Activated T-cell treated with anti-CD3 and anti-CD28 coated beads, Interleukin-2, amount 50 U/mL, for 72 hours (primary cell): Measurements from ENCODE around the gene GBGT1. TPM values are rescaled to one million over a fixed set of nuclear protein-coding genes. Genes with fewer than 3 reads are reported as not detected.
"Not testable (repeated sequence)": the region's sequence is repeated elsewhere in the genome, so short reads cannot be mapped to it uniquely, and the experiment has no call there.

Experiments
- ATAC-seq, 2 donors: fragments of 150-1000 bp; cut with Tn5 transposase; replicated peaks in 1 of 2; 2 replicates each; pipeline ENCODE4 v1.10.0; 2021; ENCODE audit warnings: moderate library complexity in 2 of 2, mild to moderate bottlenecking in 1 of 2
- DNase-seq, 2 donors: peaks; one replicate each; pipeline ENCODE4 v3.0.0; 2021 to 2022; ENCODE audit warnings: mixed read lengths in 1 of 2
- H3K27ac Mint-ChIP-seq: one replicate; pipeline ENCODE4 v1.8.0; 2022; ENCODE audit warnings: mild to moderate bottlenecking, moderate library complexity, mixed read lengths
- H3K27me3 Mint-ChIP-seq: one replicate; pipeline ENCODE4 v1.8.0; 2022; ENCODE audit warnings: low read depth, mixed read lengths
- H3K36me3 Mint-ChIP-seq, 2 donors: one replicate each; pipeline ENCODE4 v1.8.0; 2022; ENCODE audit warnings: mixed read lengths in 2 of 2, mild to moderate bottlenecking in 1 of 2; ENCODE audit not compliant: insufficient read depth in 2 of 2
- H3K4me1 Mint-ChIP-seq: one replicate; pipeline ENCODE4 v1.8.0; 2022; ENCODE audit warnings: low read depth, mixed read lengths
- H3K4me3 Mint-ChIP-seq, 2 donors: one replicate each; pipeline ENCODE4 v1.8.0; 2022; ENCODE audit warnings: mild to moderate bottlenecking in 2 of 2, mixed read lengths in 2 of 2, moderate library complexity in 2 of 2
- H3K9me3 Mint-ChIP-seq, 2 donors: one replicate each; pipeline ENCODE4 v1.8.0; 2022; ENCODE audit warnings: mixed read lengths in 2 of 2
- total RNA-seq, 2 donors: library from RNA; stranded (reverse); gene quantifications; one replicate each; pipeline ENCODE4 v1.2.3, GENCODE V29; 2022

The GBGT1 gene
- 1 to 10 TPM in 1 of 2 donors, under 1 TPM in 1; 0.86 to 2.0 TPM for total RNA-seq

GRCh38 chr9:133163504-133164172, at the start of gene GBGT1:
Gene GBGT1, minus strand, starts transcription at chr9:133163914. Its CDS starts 1,502 bp downstream, at chr9:133162412.
- no peak within 1 kb of the TSS for H3K27ac Mint-ChIP-seq
- H3K4me3 Mint-ChIP-seq, result peak within 1 kb of the TSS; percentile 81 to 85
- H3K27me3 Mint-ChIP-seq, result no peaks in the 10 kb centered on the region
- no peaks in the 10 kb centered on the region for H3K36me3 Mint-ChIP-seq
- DNase-seq (peak; percentile 21 to 41), ATAC-seq (peak; percentile 59 to 74)
- no peaks in the 10 kb centered on the region for H3K9me3 Mint-ChIP-seq
- H3K4me1 Mint-ChIP-seq, result peaks cover 10% of the 10 kb centered on the region

GRCh38 chr9:133210609-133211008, 46.9 kb upstream of the GBGT1 start:
- Mint-ChIP-seq H3K36me3 (peaks cover 4 to 6% of the 10 kb centered on the region in 2 donors), H3K4me1 (no peaks in the 10 kb centered on the region), H3K27ac (no peak overlapping the region), H3K9me3 (peaks cover 0 to 3% of the 10 kb centered on the region in 2 donors), H3K27me3 (peaks cover 42% of the 10 kb centered on the region), H3K4me3 (no peak overlapping the region)
- no peak for ATAC-seq
- DNase-seq, result no peak

- no peak overlapping the region for H3K27ac Mint-ChIP-seq
- no peak for DNase-seq
Observed at GRCh38 chr9:133210202-133210532, 46.5 kb upstream of the GBGT1 start.

GRCh38 chr9:133209327-133210201, 45.9 kb upstream of the GBGT1 start:
- not testable (repeated sequence) for H3K4me1 Mint-ChIP-seq, ATAC-seq, H3K4me3 Mint-ChIP-seq, H3K36me3 Mint-ChIP-seq, DNase-seq, H3K9me3 Mint-ChIP-seq, H3K27ac Mint-ChIP-seq
- H3K27me3 Mint-ChIP-seq, result peaks cover 32% of the 10 kb centered on the region

More at GRCh38 chr9:133210202-133210532, 46.5 kb upstream of the GBGT1 start:
- Mint-ChIP-seq H3K9me3 (peaks cover 0 to 3% of the 10 kb centered on the region in 2 donors), H3K4me3 (no peak overlapping the region), H3K4me1 (no peaks in the 10 kb centered on the region), H3K36me3 (peaks cover 4 to 6% of the 10 kb centered on the region in 2 donors), H3K27me3 (peaks cover 38% of the 10 kb centered on the region)
- no peak for ATAC-seq

GRCh38 chr9:133208880-133209300, 45.2 kb upstream of the GBGT1 start, which contains the start of gene OBP2B:
Gene OBP2B, minus strand, starts transcription at chr9:133209250. Its CDS starts 51 bp downstream, at chr9:133209199.
- not testable (repeated sequence) for DNase-seq, H3K27ac Mint-ChIP-seq, H3K9me3 Mint-ChIP-seq, H3K36me3 Mint-ChIP-seq, H3K4me3 Mint-ChIP-seq, H3K4me1 Mint-ChIP-seq, ATAC-seq
- H3K27me3 Mint-ChIP-seq, result peaks cover 25% of the 10 kb centered on the region

GRCh38 chr9:133208171-133208879, 44.6 kb upstream of the GBGT1 start:
- not testable (repeated sequence) for DNase-seq, H3K9me3 Mint-ChIP-seq, ATAC-seq, H3K27ac Mint-ChIP-seq, H3K4me1 Mint-ChIP-seq, H3K4me3 Mint-ChIP-seq, H3K36me3 Mint-ChIP-seq
- H3K27me3 Mint-ChIP-seq, result peaks cover 20% of the 10 kb centered on the region

GRCh38 chr9:133207540-133208170, 43.9 kb upstream of the GBGT1 start:
- no peak overlapping the region for H3K27ac Mint-ChIP-seq
- H3K4me1 Mint-ChIP-seq, result no peaks in the 10 kb centered on the region
- DNase-seq (no peak), ATAC-seq (no peak)
- H3K36me3 Mint-ChIP-seq, result no peaks in the 10 kb centered on the region
- H3K27me3 Mint-ChIP-seq, result peaks cover 15% of the 10 kb centered on the region
- H3K4me3 Mint-ChIP-seq, result no peak overlapping the region
- H3K9me3 Mint-ChIP-seq, result no peaks in the 10 kb centered on the region

- Mint-ChIP-seq H3K27ac (no peak overlapping the region), H3K27me3 (peaks cover 13% of the 10 kb centered on the region), H3K9me3 (no peaks in the 10 kb centered on the region), H3K36me3 (no peaks in the 10 kb centered on the region), H3K4me1 (no peaks in the 10 kb centered on the region), H3K4me3 (no peak overlapping the region)
- DNase-seq, result no peak
- ATAC-seq, result no peak
Observed at GRCh38 chr9:133207021-133207531, 43.4 kb upstream of the GBGT1 start.

GRCh38 chr9:133205996-133206931, 42.5 kb upstream of the GBGT1 start:
- Mint-ChIP-seq H3K9me3 (no peaks in the 10 kb centered on the region), H3K36me3 (no peaks in the 10 kb centered on the region), H3K4me3 (no peak overlapping the region), H3K27ac (no peak overlapping the region), H3K27me3 (peaks cover 7% of the 10 kb centered on the region), H3K4me1 (no peaks in the 10 kb centered on the region)
- DNase-seq, result no peak
- ATAC-seq, result no peak

GRCh38 chr9:133205481-133205887, 41.8 kb upstream of the GBGT1 start:
- H3K4me3 Mint-ChIP-seq, H3K27ac Mint-ChIP-seq, DNase-seq, H3K9me3 Mint-ChIP-seq, H3K36me3 Mint-ChIP-seq, H3K4me1 Mint-ChIP-seq, ATAC-seq: not testable (repeated sequence)
- peaks cover 12% of the 10 kb centered on the region for H3K27me3 Mint-ChIP-seq

GRCh38 chr9:133204993-133205336, 41.3 kb upstream of the GBGT1 start:
- Mint-ChIP-seq H3K9me3 (no peaks in the 10 kb centered on the region), H3K27ac (no peak overlapping the region), H3K36me3 (peaks cover 0 to 1% of the 10 kb centered on the region in 2 donors), H3K4me1 (peaks cover 4% of the 10 kb centered on the region), H3K4me3 (no peak overlapping the region), H3K27me3 (peaks cover 13% of the 10 kb centered on the region)
- ATAC-seq (no peak), DNase-seq (no peak)
